SK-N-SH (cell line): Measurements from ENCODE around the gene MXD3. TPM values are rescaled to one million over a fixed set of nuclear protein-coding genes. Genes with fewer than 3 reads are reported as not detected.

Source experiments
- CTCF ChIA-PET: fragments of 300-600, 350-600 bp; formaldehyde crosslinking; extraction: SDS; loops from one replicate; lab custom pipeline; 2021; lab: Yijun Ruan, JAX
- POLR2A ChIA-PET: fragments of 350-600 bp; sonication (Branson Sonifier 250); formaldehyde crosslinking; extraction: SDS; loops from one replicate; lab custom pipeline; 2020; ENCODE audit warnings: antibody characterized with exemption, inconsistent platforms; lab: Yijun Ruan, JAX
- DNase-seq: peaks from one replicate; pipeline ENCODE4 v3.0.0; 2012
- H2AFZ ChIP-seq: fragments of 200-600 bp; sonication (generic); 2 replicates; pipeline ENCODE4 v1.8.1; 2016; ENCODE audit warnings: antibody characterized with exemption, mild to moderate bottlenecking, low read depth
- H3F3A ChIP-seq: fragments of 200-600 bp; sonication (generic); replicated peaks from 2 replicates; pipeline ENCODE3; 2016; ENCODE audit warnings: antibody characterized with exemption, mild to moderate bottlenecking; ENCODE audit not compliant: insufficient read depth
- H3K27ac ChIP-seq, 2 experiments: fragments of 200-500 bp in 1 of 2; fragments of 200-600 bp in 1 of 2; sonication (Bioruptor generic) in 1 of 2; sonication (generic), shearing (Covaris generic) in 1 of 2; 2 replicates each; pipeline versions ENCODE4 v1.5.1 to v1.6.1; 2014 to 2016; ENCODE audit warnings: low read depth in 2 of 2, inconsistent platforms in 1 of 2, low read length in 1 of 2, mild to moderate bottlenecking in 1 of 2, mixed read lengths in 1 of 2
- H3K27me3 ChIP-seq: fragments of 200-600 bp; sonication (generic), shearing (Covaris generic); 2 replicates; pipeline ENCODE4 v1.6.1; 2016; ENCODE audit warnings: mixed run types; ENCODE audit not compliant: insufficient read depth
- H3K36me3 ChIP-seq, 2 experiments: fragments of 200-500 bp in 1 of 2; fragments of 200-600 bp in 1 of 2; sonication (Bioruptor generic) in 1 of 2; sonication (generic) in 1 of 2; replicated peaks in 1 of 2; 2 replicates each; pipeline versions ENCODE3 to v1.5.1; 2014 to 2016; ENCODE audit warnings: low read length in 1 of 2, mild to moderate bottlenecking in 1 of 2; ENCODE audit not compliant: insufficient read depth in 2 of 2, control insufficient read depth in 1 of 2
- H3K4me1 ChIP-seq, 2 experiments: fragments of 200-500 bp in 1 of 2; fragments of 200-600 bp in 1 of 2; sonication (Bioruptor generic) in 1 of 2; sonication (generic), shearing (Covaris generic) in 1 of 2; 2 replicates each; pipeline versions ENCODE4 v1.5.1 to v1.6.1; 2014 to 2016; ENCODE audit warnings: low read depth in 1 of 2, low read length in 1 of 2, mixed run types in 1 of 2; ENCODE audit not compliant: insufficient read depth in 2 of 2, control insufficient read depth in 1 of 2
- H3K4me2 ChIP-seq: fragments of 200-600 bp; sonication (generic), shearing (Covaris generic); 2 replicates; pipeline ENCODE4 v1.6.1; 2017; ENCODE audit warnings: mixed run types
- H3K4me3 ChIP-seq, 2 experiments: fragments of 200-500 bp in 1 of 2; fragments of 200-600 bp in 1 of 2; sonication (Bioruptor generic) in 1 of 2; sonication (generic), shearing (Covaris generic) in 1 of 2; 2 replicates each; pipeline versions ENCODE4 v1.5.1 to v1.8.1; 2014 to 2016; ENCODE audit warnings: low read depth in 2 of 2, inconsistent platforms in 1 of 2, low read length in 1 of 2, mild to moderate bottlenecking in 1 of 2, mixed read lengths in 1 of 2, moderate library complexity in 1 of 2
- H3K79me2 ChIP-seq: fragments of 200-600 bp; sonication (generic); 2 replicates; pipeline ENCODE4 v1.8.1; 2017; ENCODE audit warnings: mild to moderate bottlenecking; ENCODE audit not compliant: insufficient read depth
- H3K9ac ChIP-seq: fragments of 200-600 bp; sonication (generic); 2 replicates; pipeline ENCODE4 v1.6.1; 2017; ENCODE audit warnings: mixed run types
- H3K9me2 ChIP-seq: fragments of 200-600 bp; sonication (generic); 2 replicates; pipeline ENCODE4 v1.6.1; 2017; ENCODE audit warnings: mixed run types
- H3K9me3 ChIP-seq: fragments of 200-600 bp; sonication (generic); 2 replicates; pipeline ENCODE4 v1.6.1; 2017; ENCODE audit warnings: mixed run types, mild to moderate bottlenecking, moderate library complexity
- H4K20me1 ChIP-seq: fragments of 200-600 bp; sonication (generic); 2 replicates; pipeline ENCODE4 v1.6.1; 2017; ENCODE audit warnings: mild to moderate bottlenecking, mixed run types; ENCODE audit not compliant: insufficient read depth
- CHD2 ChIP-seq: fragments of 150-350 bp; IDR thresholded peaks from 2 replicates; pipeline ENCODE4 v1.6.1; 2018; ENCODE audit warnings: low read length; ENCODE audit not compliant: partially characterized antibody
- CTCF ChIP-seq: fragments of 200-600 bp; sonication (generic); IDR thresholded peaks from 2 replicates; pipeline ENCODE4 v1.6.1; 2017; ENCODE audit warnings: antibody characterized with exemption, mild to moderate bottlenecking, moderate library complexity
- ELF1 ChIP-seq: IDR thresholded peaks from 2 replicates; pipeline ENCODE4 v1.4.0; 2012
- EP300 ChIP-seq, 2 experiments: IDR thresholded peaks; 2 replicates each; pipeline versions ENCODE4 v1.4.0 to v1.6.1; 2012; ENCODE audit warnings: borderline replicate concordance in 1 of 2, low read depth in 1 of 2, low read length in 1 of 2
- EZH2phosphoT487 ChIP-seq: fragments of 200-600 bp; sonication (generic); IDR thresholded peaks from 2 replicates; pipeline ENCODE4 v1.6.1; 2017; ENCODE audit warnings: low read depth, mixed run types, mild to moderate bottlenecking, antibody characterized with exemption, moderate library complexity, borderline replicate concordance
- FOXM1 ChIP-seq: IDR thresholded peaks from 2 replicates; pipeline ENCODE4 v1.4.0; 2012; ENCODE audit warnings: low read depth, mild to moderate bottlenecking
- MAX ChIP-seq: IDR thresholded peaks from 2 replicates; pipeline ENCODE4 v1.4.0; 2012; ENCODE audit warnings: low read depth
- MEF2A ChIP-seq: IDR thresholded peaks from 2 replicates; pipeline ENCODE4 v1.4.0; 2012; ENCODE audit warnings: low read depth, borderline replicate concordance
- NRF1 ChIP-seq: IDR thresholded peaks from 2 replicates; pipeline ENCODE4 v1.6.1; 2012; ENCODE audit warnings: low read depth, mild to moderate bottlenecking, low read length
- POLR2AphosphoS5 ChIP-seq: IDR thresholded peaks from 2 replicates; pipeline ENCODE4 v1.6.1; 2012; ENCODE audit warnings: low read depth, low read length
- RAD21 ChIP-seq: IDR thresholded peaks from 2 replicates; pipeline ENCODE4 v1.6.1; 2012; ENCODE audit warnings: mild to moderate bottlenecking, low read length
- RXRA ChIP-seq: IDR thresholded peaks from 2 replicates; pipeline ENCODE4 v1.4.0; 2012; ENCODE audit warnings: low read depth, mild to moderate bottlenecking, borderline replicate concordance
- SIN3A ChIP-seq: IDR thresholded peaks from 2 replicates; pipeline ENCODE4 v1.6.1; 2012; ENCODE audit warnings: low read depth, mild to moderate bottlenecking, low read length, moderate library complexity, borderline replicate concordance
- TAF1 ChIP-seq: IDR thresholded peaks from 2 replicates; pipeline ENCODE4 v1.6.1; 2012; ENCODE audit warnings: low read depth, mild to moderate bottlenecking, low read length, moderate library complexity, borderline replicate concordance
- TEAD4 ChIP-seq: IDR thresholded peaks from 2 replicates; pipeline ENCODE4 v1.4.0; 2012; ENCODE audit warnings: mild to moderate bottlenecking, borderline replicate concordance; ENCODE audit not compliant: insufficient read depth
- USF1 ChIP-seq: IDR thresholded peaks from 2 replicates; pipeline ENCODE4 v1.4.0; 2012; ENCODE audit warnings: low read depth, borderline replicate concordance
- ZBTB33 ChIP-seq: IDR thresholded peaks from 2 replicates; pipeline ENCODE4 v1.4.0; 2012; ENCODE audit warnings: low read depth, borderline replicate concordance
- WGBS: methylation state at CpG from one replicate; pipeline ENCODE4 v1.1.6; 2017; ENCODE audit warnings: low lambda C conversion rate; 5-methylcytosine and 5-hydroxymethylcytosine counted together
- polyA plus RNA-seq, 3 experiments: library from polyadenylated mRNA; depleted of rRNA; stranded (reverse); fragments of >200 nt; gene quantifications; 2 replicates each; pipeline ENCODE4 v1.2.3, GENCODE V29; 2012
- TF ChIP-seq, protein P1 (sequence below): fragments of 150-350 bp; IDR thresholded peaks from 2 replicates; pipeline ENCODE4 v1.6.1; 2016; ENCODE audit warnings: mild to moderate bottlenecking, low read depth, low read length

Gene MXD3
- polyA plus RNA-seq, 1 of the 3 experiments (the other 2 are of a cell fraction), result 22.6 TPM

DNA sequence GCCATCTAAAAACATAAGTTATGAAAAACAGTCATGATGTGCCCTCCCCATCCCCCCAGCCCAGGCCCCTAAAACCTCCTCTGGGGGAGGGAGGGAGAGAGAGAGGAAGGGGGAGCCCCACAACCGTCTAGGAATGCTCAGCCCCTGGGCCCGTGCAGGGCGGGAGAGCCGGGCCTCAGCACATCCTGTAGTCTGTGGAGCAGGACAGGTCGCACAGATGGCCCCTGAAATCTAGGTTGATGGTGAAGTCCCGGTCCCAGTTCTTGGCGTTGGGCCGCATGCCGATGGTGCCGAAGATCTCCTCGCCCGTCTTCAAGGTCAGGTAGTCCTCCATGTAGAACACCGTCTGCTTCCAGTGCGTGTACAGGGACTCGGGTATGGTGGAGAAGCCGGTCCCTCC lies 46.3 kb downstream of the MXD3 start:
- no peak for TF ChIP-seq NRF1
- no peak for TF ChIP-seq FOXM1
- no peak for TF ChIP-seq CTCF
- TF ChIP-seq, protein P1, sequence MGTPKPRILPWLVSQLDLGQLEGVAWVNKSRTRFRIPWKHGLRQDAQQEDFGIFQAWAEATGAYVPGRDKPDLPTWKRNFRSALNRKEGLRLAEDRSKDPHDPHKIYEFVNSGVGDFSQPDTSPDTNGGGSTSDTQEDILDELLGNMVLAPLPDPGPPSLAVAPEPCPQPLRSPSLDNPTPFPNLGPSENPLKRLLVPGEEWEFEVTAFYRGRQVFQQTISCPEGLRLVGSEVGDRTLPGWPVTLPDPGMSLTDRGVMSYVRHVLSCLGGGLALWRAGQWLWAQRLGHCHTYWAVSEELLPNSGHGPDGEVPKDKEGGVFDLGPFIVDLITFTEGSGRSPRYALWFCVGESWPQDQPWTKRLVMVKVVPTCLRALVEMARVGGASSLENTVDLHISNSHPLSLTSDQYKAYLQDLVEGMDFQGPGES, result no peak
- no peak for TF ChIP-seq MEF2A
- TF ChIP-seq SIN3A, result no peak
- TF ChIP-seq RXRA, result no peak
- TF ChIP-seq MAX, result no peak
- TF ChIP-seq ZBTB33, result no peak
- TF ChIP-seq POLR2AphosphoS5, result no peak
- TF ChIP-seq ELF1, result no peak
- no peak overlapping the region for H3K9ac ChIP-seq
- H3F3A ChIP-seq, result no peaks in the 10 kb centered on the region
- ChIA-PET POLR2A (no interaction called here), CTCF (no interaction called here)
- H3K36me3 ChIP-seq, result peaks cover 68 to 75% of the 10 kb centered on the region in 2 experiments
- H3K79me2 ChIP-seq, result no peaks in the 10 kb centered on the region
- no peak overlapping the region for H2AFZ ChIP-seq
- H3K27me3 ChIP-seq, result no peaks in the 10 kb centered on the region
- 100% methylated on average over 11 of the region's 16 CpGs for WGBS
- H3K27ac ChIP-seq, result no peak overlapping the region
- DNase-seq, result no peak
- peaks cover 0 to 6% of the 10 kb centered on the region in 2 experiments; a peak in 1 of 4 replicates for H3K4me1 ChIP-seq
- H3K9me2 ChIP-seq, result no peaks in the 10 kb centered on the region
- no peak overlapping the region for H3K4me2 ChIP-seq
- H3K4me3 ChIP-seq, result no peak overlapping the region
- no peaks in the 10 kb centered on the region for H4K20me1 ChIP-seq
- no peaks in the 10 kb centered on the region for H3K9me3 ChIP-seq

DNA sequence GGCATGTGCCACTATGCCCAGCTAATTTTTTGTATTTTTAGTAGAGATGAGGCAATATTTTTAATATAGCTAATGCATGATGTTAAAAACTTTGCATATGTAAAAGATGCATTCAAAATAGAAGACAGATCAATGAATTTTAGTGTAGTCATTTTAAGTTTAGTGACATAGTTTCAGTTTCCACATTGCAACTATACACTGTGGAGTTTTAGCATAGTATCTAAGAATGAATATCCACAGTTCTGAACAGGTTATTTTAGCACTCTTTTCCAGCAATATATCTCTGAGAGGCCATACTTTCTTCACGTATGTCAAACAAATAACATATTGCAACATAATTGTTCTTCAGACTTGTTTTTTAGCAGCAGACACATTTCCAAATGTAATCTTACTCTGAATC lies 47.5 kb downstream of the MXD3 start:
- H3K27ac ChIP-seq, result no peak overlapping the region
- H3K4me3 ChIP-seq, result no peak overlapping the region
- H3K27me3 ChIP-seq, result no peaks in the 10 kb centered on the region
- no peak overlapping the region for H2AFZ ChIP-seq
- WGBS, result 97% methylated on average over 1 of the region's 1 CpG
- POLR2A ChIA-PET, result no interaction called here
- no peaks in the 10 kb centered on the region for H3K79me2 ChIP-seq
- TF ChIP-seq TEAD4 (no peak), EZH2phosphoT487 (no peak), TAF1 (no peak), MEF2A (no peak), CTCF (no peak), EP300 (IDR thresholded peaks at IDR 0.05; ENCODE audit: borderline replicate concordance in 1 of 2, low read depth in 1 of 2, low read length in 1 of 2) (no peak), CHD2 (no peak), FOXM1 (no peak), RAD21 (no peak), MAX (no peak), USF1 (no peak)
- TF ChIP-seq, all 33 proteins: peak for 0
- CTCF ChIA-PET, result interaction anchor here (1.0 to 1.3 kb wide), 5 partner anchors 9 to 193 kb away, joined by 3 to 7 read pairs (median 5); no protein-coding TSS in a partner anchor
- H3K4me2 ChIP-seq, result no peak overlapping the region
- no peaks in the 10 kb centered on the region for H4K20me1 ChIP-seq
- no peak for DNase-seq
- H3K9ac ChIP-seq, result no peak overlapping the region
- peaks cover 69 to 70% of the 10 kb centered on the region in 2 experiments for H3K36me3 ChIP-seq
- no peaks in the 10 kb centered on the region for H3K4me1 ChIP-seq
- H3K9me3 ChIP-seq, result no peaks in the 10 kb centered on the region
- H3F3A ChIP-seq, result no peaks in the 10 kb centered on the region
- H3K9me2 ChIP-seq, result no peaks in the 10 kb centered on the region
